ENCODE results near the gene GRM1. TPM values are rescaled to one million over a fixed set of nuclear protein-coding genes. Genes with fewer than 3 reads are reported as not detected.

The GRM1 gene
- total and polyA plus RNA-seq, 2 of the 4 experiments (the other 2 are of a cell fraction), result not detected

DNA sequence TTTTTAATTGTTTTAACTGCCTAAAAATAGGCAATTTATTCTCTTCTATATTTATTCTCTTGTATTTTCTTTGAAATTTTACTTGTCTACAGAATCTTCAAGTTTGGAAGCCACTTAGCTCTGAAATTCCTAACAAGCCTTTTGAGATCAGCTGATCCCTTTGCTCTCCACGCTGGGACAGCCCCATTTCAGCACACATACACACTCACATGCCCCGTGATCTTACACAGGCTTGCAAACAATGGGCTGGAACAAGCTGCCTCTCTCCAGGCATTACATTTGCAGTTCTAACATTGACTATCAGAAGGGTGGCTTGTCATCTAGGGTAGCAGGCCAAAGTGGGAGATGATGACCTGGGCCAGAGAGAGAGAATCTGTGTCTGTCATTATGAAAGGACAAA is 452.7 kb downstream of the GRM1 start:
- H4K5ac ChIP-seq (ENCODE audit: low read depth, low read length), result no peak overlapping the region
- peaks cover 1% of the 10 kb centered on the region; the same call in 1 of the 2 replicates for H3K9me3 ChIP-seq (ENCODE audit: control insufficient read depth, insufficient read depth, low read length)
- no peak for TF ChIP-seq RAD21 (IDR thresholded peaks at IDR 0.05; ENCODE audit: low read length)
- TF ChIP-seq MAFK (IDR thresholded peaks at IDR 0.05; ENCODE audit: low read depth, low read length), result no peak
- TF ChIP-seq SMC3 (IDR thresholded peaks at IDR 0.05; ENCODE audit: low read depth, low read length), result no peak
- no peak for TF ChIP-seq ELK1 (IDR thresholded peaks at IDR 0.05; ENCODE audit: borderline replicate concordance, low read depth, low read length)
- TF ChIP-seq FOS (IDR thresholded peaks at IDR 0.05; ENCODE audit: low read depth, low read length), result no peak
- TF ChIP-seq MAZ (IDR thresholded peaks at IDR 0.05; ENCODE audit: borderline replicate concordance, low read depth, low read length), result no peak
- no peak for TF ChIP-seq RCOR1 (IDR thresholded peaks at IDR 0.05; ENCODE audit: insufficient replicate concordance, low read length)
- no peak for TF ChIP-seq CEBPB (IDR thresholded peaks at IDR 0.05; ENCODE audit: low read depth, low read length)
- no peak for TF ChIP-seq BHLHE40 (IDR thresholded peaks at IDR 0.05; ENCODE audit: low read depth, low read length)
- no peak for TF ChIP-seq CHD1 (IDR thresholded peaks at IDR 0.05; ENCODE audit: low read depth, low read length)
- no peak for TF ChIP-seq RFX5 (IDR thresholded peaks at IDR 0.05; ENCODE audit: low read depth, low read length)
- TF ChIP-seq MXI1 (IDR thresholded peaks at IDR 0.05; ENCODE audit: borderline replicate concordance, low read depth, low read length), result no peak
- H4K8ac ChIP-seq (ENCODE audit: low read depth in 2 of 2, low read length in 2 of 2), result no peak overlapping the region
- no peak overlapping the region for H3K4ac ChIP-seq (ENCODE audit: low read depth, low read length)
- intact Hi-C loops (cut with micrococcal nuclease), result no loop called here
- H4K91ac ChIP-seq (ENCODE audit: insufficient read depth, low read depth, low read length), result no peak overlapping the region
- ChIA-PET POLR2A (ENCODE audit: unreplicated experiment) (no interaction called here), CTCF (no interaction called here)
- no peak overlapping the region for H2BK120ac ChIP-seq (ENCODE audit: low read depth, low read length)
- no peaks in the 10 kb centered on the region for H3K79me1 ChIP-seq (ENCODE audit: low read depth in 1 of 2, low read length in 2 of 2)
- H4K20me1 ChIP-seq (ENCODE audit: insufficient read depth, low read length), result no peaks in the 10 kb centered on the region
- no peak overlapping the region for H2AK9ac ChIP-seq (replicated peaks; ENCODE audit: low read depth, low read length, poor library complexity)
- peak overlapping the region; percentile 51 for H2AFZ ChIP-seq (replicated peaks; ENCODE audit: low read length, poor library complexity)
- no peak for DNase-seq
- ATAC-seq (ENCODE audit: low read depth), result no peak
- H3K14ac ChIP-seq (replicated peaks; ENCODE audit: low read depth, low read length), result no peak overlapping the region
- no peak overlapping the region for H3K27ac ChIP-seq (ENCODE audit: insufficient read depth, low read length)
- no peaks in the 10 kb centered on the region for H3K9me1 ChIP-seq (ENCODE audit: insufficient read depth, low read length)
- H3K56ac ChIP-seq (ENCODE audit: extremely low read depth, insufficient read depth, low read length), result no peak overlapping the region
- H3K23ac ChIP-seq (ENCODE audit: low read depth, low read length), result no peak overlapping the region
- H2AK5ac ChIP-seq (ENCODE audit: low read depth, low read length), result no peak overlapping the region
- H3K4me2 ChIP-seq (ENCODE audit: low read depth, low read length), result no peak overlapping the region
- no peak overlapping the region for H2BK5ac ChIP-seq (ENCODE audit: low read depth, low read length, poor library complexity, severe bottlenecking)
- H3K4me3 ChIP-seq (ENCODE audit: insufficient read depth, low read depth, low read length), result no peak overlapping the region
- no peaks in the 10 kb centered on the region for H3K4me1 ChIP-seq (ENCODE audit: control insufficient read depth, insufficient read depth, low read length)
- no peak overlapping the region for H3K9ac ChIP-seq (ENCODE audit: low read depth, low read length)
- H2BK15ac ChIP-seq (ENCODE audit: low read depth, low read length), result no peak overlapping the region
- H3K18ac ChIP-seq (ENCODE audit: low read depth, low read length), result no peak overlapping the region
- H3K27me3 ChIP-seq (ENCODE audit: control insufficient read depth, insufficient read depth, low read length), result no peaks in the 10 kb centered on the region
- in situ Hi-C loops (cut with MboI; ENCODE audit: low sequenced_read_pairs), result no loop called here
- no peaks in the 10 kb centered on the region for H3K36me3 ChIP-seq (ENCODE audit: control insufficient read depth, insufficient read depth, low read length)
- no CpG with 5 or more reads among the region's 2 CpGs for WGBS, 2 experiments (ENCODE audit: extremely low coverage in 2 of 2, insufficient read length in 1 of 2)
- dilution Hi-C loops (cut with HindIII; ENCODE audit: low sequenced_read_pairs, unreplicated experiment), result no loop called here
- BruUV-seq (replicated peaks), result no TSS peak
- H2BK20ac ChIP-seq (ENCODE audit: low read depth, low read length), result no peak overlapping the region

Measured in IMR-90 (cell line).